Occipital lobe (tissue), 2 donors: ENCODE results near the gene MICAL3. TPM values are rescaled to one million over a fixed set of nuclear protein-coding genes. Genes with fewer than 3 reads are reported as not detected.

Source experiments
- DNase-seq: peaks from one replicate; lab custom pipeline; 2025; lab: John Stamatoyannopoulos, UW
- total RNA-seq: library from RNA; depleted of rRNA; stranded (reverse); fragments of >200 nt; gene quantifications from one replicate; pipeline ENCODE4 v1.2.3, GENCODE V29; 2014

Gene MICAL3
- total RNA-seq, 1 donor from 2014 or later, result 40.9 TPM

DNA sequence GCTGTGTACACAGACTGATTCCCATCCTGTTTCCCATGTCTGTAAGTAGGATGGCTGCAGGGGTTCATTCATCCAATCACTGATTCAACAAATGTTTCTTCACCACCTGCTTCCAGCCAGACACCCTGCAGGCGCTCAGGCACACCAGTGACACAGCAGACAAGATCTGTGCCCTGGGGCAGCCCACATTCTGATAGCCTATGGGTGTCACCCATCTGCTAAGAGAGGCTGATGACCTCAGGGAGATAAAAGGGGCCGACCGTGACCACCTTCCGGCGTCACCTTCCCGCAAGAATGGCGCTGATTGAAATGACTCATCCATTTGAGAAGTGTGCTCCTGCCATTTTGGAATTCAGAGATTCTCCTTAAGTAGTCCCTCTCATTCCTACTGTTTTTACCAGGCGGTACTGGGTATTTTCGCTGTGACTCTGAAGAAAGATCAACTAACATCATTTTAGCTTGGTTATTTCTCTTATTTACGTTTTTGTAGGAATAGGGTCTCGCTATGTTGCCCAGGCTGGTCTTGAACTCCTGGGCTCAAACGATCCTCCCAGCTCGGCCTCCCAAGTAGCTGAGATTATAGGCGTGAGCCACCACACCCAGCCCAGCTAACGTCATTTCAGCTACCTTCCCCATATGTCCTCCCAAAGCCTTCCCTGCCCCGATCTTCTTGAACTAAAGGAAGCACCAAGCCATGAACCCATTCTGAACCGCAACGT, 176.8 kb downstream of the MICAL3 start:
- no peak for DNase-seq

DNA sequence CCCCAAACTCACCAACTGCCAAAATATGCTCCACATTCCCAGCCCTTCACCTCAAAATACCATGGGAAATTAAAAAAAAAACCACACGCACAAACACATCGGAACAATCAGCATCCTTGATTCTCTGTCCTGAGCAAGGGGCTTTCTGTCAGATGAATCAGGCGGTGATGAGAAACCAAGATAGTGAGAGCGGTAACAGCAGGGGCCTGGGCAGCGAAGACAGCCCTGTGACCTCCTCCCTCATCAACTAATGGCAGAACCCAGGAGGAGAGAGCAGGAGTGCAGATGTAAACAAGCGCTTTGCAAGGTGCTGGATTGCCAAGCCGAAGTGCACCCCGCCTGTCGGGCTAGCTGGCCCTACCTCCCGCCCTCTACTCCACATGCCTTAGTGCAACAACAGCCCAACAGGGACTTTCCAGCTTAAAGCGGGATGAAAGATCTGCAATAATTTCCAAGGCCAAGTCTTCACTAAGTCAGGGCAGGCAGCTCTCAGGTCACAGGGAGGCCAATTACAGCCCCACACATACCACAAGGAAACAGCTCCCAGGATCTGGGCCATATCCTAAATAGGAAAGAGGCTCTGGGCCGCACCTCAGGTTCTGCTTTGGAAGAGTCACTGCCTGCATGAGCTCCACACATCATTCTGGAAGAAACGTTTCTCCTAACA, 177.9 kb downstream of the MICAL3 start:
- no peak for DNase-seq

DNA sequence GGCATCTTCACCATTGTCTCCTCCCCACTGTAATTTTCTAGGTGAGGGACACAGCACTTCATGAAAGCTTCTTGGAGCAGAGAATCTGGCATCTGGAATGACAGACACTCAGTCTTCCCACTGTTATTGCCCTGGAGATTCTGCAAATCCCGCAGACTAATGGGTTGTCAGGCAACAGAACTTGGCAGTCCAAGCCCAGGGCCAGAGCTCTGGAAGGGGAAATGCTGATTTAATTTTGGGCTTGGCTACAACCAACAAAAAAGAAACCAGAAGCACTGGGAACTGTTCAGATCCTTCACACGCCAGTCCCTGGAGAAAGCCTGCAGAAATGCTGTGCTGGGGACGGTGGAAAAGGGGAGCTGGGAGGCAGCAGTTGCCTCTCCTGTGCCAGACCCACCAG, 178.6 kb downstream of the MICAL3 start:
- DNase-seq, result no peak

DNA sequence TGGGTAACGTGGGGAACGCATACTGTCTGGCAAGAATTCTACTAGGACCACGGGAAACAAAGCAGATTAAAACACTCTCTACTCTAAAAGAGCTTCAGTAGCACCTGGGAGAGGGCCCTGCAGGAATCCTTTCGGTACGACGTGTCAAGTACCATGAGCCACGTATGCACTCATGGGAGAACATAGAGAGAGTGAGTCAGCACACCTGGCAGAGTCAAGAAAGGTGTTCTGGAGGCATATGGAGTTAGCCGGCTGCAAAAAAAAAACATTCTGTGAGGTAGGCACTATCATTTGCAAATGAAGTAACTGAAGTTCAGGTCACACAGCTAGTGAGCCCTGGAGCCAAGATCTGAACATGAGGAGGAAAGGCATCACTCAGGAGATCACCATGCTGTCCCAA, 179.0 kb downstream of the MICAL3 start:
- DNase-seq, result no peak

DNA sequence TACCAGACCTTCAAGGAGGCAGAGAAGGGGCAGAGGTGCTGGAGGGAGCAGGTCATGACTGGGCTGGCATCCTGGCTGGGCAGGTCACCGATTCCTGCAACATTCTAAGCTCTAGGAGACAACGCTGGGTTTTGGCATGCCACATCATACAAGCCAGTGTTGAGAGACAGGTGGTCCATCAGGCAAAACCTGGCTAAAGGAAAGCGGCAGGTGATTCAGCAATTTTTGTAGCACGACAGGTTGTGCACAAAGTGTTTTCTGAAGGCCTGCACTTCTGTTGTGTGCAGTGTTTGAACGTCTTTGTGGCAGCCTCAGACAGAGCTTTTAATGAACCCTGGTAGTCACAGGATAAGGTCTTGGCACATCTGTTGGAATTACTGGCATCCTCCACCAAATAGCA, 180.2 kb downstream of the MICAL3 start:
- no peak for DNase-seq

DNA sequence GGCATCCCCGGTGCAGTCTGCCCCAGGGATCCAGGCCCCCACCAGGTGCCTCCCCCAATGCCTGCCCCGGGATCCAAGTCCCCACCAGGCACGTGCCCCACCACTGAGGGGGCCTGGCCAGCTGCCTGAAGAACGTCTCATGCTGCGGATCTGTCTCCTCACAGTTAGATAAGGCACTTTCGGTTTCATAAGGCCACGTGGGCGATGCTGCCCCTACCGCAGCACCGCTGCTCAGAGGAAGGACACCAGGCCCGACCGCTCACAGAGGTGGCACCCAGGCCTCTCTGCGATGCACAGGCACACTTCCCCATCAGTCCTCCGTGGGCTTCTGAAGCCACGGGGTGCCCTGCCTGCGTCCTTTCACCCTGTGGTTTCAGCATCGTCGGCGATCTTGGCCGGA, 182.0 kb downstream of the MICAL3 start:
- no peak for DNase-seq

DNA sequence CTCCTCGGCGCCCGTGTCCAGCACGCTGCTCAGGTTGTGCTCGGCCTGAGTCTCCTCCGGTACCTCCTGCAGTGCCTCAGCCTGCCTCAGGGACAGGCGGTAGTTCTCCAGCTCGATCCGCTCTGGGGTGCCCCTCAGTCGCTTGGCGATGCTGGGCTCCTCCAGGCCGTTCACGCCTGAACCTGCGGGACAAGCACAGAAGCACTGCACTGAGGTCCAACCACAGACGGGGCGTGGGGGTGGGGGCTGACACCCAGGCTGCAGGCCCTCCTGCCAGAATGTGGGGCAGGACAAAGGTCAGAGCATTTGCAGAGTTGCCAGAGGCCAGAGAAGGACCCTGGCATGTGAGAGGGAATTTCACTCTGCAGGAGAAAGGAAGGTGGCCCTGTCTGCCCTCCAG, 182.5 kb downstream of the MICAL3 start:
- DNase-seq, result no peak

DNA sequence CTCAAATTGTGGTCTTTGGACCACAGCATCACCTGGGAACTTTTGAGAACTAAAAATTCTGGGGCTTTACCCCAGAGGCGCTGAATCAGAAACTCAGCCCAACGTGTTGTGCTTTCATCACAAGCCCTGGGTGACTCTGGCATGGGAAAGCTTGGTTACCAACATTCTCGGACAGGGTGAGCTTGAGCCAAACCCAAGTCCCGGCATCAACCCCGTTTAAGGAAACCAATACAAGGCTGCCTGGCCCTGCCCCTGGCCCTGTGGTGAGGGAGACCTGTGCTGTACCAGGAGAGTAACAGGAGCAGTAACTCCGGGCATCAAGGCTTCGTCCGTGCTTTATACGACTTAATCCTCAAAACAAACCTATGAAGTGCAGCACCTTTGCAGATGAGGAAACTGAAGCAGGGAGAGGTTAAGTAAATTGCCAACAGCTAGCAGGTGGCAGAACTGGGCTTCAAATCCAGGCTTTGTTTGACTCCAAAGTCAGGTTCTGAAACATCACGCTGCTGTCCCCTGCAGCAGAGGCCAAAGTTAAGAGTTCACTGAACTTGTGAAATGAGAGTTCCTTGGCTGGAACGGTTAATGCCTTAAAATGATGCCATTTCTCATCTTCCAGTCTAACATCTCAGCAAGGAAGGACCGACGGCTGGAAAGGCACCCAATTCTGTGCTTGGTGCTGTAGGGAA, 186.0 kb downstream of the MICAL3 start:
- no peak for DNase-seq

DNA sequence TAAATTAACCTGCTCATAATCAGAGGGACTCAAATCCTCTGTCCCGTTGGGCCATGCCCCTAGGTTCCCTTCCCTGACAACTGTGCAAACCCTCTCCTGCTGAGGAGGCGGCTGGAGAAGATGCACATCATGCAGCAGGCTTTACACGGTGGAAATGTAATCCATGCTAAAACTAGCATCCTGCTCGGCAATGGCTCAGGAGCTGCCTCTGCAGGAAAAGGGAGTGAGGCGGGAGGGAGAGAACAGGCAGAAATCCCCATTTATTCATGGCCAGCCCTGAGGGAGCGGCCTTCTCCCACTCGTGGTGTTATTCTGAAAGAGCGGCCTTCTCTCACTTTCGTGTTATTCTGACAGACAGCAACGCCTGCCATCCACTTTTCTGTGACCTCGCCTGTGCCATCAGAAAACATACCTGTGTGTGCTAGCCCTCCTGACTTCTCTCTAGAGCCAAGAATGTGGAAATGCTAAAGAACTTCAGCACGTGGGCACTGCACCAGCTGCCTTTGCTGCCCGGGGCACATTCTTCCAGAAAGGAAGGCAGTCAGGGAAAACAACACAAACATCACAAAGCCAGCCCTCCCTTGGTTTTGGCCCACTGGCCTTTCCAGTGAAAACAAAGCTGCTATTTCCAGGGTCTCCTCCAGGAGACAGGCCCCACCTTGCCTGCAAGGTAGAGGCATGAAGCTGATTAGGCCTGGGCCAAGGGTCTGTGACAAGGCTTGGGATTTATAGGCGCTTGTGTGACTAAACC, 187.2 kb downstream of the MICAL3 start:
- no peak for DNase-seq

DNA sequence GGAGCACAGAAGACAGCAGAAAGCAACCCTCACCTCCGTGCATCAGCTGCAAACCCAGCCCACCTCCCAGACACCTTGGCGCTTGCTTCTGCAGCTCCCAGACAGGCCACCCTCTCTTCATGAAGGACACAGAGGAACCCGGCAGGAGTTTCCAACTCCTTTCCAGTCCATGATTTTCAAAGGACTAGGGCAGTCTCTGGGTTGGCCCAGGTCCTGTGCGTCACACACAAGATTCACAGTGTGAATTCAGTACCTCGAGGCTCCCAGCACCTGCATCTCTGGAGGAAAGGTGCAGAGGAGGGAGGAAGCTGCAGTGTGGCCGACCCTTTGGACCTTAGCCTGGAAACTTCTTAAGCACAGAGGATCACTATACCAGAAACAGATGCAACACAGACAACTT, 189.1 kb downstream of the MICAL3 start:
- no peak for DNase-seq

DNA sequence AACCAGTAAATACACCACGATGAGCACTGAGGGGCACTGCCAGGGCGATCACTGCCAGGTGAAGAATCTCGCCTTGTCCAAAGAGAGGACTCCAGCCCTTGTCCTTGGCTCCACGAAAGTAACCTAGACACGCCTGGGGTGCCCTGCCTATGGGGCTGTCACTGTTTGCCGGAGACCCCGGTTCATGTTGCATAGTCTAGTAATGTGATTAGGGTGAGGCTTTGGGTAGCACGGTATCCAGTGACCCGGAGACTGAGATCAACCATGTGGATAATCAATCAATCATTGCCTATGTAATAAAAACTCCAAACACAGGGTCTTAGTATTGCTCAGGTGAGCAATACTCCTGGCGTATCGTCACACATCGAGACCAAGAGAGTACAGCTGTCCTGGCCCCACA, 190.9 kb downstream of the MICAL3 start:
- no peak for DNase-seq

DNA sequence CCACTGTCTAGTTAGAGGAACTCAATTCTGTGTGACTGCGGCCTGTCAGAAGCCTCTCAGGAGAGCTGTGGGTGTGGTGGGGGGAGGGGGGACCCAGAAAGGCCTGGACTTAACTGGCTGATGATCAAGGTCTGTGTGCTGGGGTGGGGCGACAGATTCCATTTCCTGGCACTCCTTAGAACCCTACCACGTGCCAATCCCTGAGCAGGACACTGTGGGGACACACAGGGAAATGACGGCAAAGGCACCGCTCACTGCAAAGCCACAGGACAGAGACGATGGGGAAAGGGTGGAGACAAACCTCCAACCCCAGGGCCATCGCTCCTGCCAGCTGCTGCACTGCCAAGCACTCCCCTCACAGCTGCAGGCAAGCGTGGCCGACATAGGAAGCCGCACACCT, 191.7 kb downstream of the MICAL3 start:
- DNase-seq, result no peak

DNA sequence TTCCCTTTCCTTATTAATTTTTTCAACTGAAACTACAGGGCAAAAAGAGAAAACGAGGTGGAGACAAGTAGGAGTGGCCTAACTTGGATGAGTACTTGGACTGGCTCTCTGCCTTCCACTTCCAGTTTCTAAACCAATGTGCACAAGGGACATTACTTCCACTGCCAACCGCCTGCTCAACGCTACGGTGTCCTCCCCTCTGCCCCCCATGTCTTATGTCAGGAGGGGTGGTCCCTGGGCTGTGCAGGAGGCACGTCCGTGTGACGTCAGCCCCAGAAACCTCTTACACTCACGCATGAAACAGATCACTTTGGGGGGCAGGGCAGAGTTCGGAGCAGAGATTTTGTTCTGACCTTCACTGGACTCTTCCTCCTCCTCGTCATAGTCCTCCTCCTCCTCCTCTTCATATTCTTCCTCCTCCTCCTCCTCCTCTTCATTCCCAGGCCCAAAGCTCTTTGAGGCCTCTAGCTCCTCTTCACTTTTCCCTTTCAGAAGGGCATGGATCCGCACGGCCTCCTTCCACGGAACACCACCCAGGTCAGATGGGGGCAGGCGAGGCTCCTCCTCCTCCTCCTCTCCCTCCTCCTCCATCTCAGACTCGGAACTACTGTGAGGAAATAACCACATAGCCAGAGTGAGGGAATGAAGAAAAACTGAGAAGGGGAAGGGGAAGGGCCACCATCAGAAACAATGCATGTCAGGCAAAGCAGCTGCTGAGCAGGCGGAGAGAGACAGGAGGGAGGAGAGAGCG, 192.7 kb downstream of the MICAL3 start:
- no peak for DNase-seq

DNA sequence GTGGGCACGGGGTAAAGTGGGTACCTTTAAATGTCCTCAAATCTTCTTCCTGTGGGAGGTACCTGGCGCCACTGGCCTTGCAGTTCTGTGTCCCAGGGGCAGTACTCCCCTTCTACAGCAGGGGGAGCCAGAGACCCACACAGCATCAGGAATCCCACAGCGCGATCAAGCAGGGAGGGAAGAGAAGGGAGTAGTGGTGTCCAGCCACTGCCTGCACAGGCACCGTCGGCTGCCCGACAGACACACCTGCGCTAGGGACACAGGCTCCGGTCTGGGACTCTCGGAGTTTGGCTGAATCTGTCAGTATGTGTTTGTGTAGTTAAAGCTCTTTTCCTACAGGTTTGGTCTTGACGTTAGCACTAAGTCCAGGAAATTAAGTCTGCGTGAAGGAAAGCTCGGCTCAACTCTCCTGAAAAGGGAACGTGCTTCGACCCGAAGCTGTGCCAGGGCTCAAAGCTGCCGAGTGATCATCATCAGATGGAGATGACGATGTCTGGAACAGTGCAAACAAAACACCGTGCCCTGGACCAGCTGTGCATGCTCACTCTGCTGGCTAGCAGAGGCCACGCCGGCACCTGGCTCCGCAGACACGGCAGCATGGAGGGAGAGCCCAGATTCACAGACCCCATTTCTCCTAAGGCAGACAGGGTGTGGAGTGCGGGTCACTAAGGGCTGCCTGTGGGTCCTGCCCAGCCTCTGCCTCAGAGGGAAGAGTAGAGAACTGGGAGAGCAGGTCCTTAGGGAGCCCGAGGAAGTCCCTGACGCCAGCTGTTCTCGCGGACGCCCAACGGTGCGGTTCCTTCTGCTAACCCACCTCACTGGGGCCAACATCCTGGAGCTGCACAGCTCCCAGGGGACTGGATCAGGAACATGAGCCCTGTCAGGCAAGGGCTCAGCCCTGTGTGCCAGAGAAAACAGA, 194.1 kb downstream of the MICAL3 start:
- DNase-seq, result peak; percentile 78

DNA sequence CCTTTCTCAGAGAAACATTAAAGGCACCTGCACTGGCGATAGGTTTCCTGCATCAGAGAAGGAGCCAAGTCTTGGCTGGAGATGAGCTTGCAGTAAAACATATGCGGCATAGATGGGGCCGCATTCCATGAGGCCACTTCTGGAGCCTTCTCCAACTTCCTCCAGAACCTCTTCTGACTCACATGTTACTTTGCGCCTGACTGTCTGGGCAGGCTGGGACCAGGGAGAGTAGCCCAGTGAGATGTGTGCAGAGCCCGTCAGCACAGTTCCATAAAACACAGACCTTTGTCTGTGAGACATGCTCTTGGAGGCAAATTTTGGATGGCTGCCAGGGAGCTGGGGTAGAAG, 194.7 kb downstream of the MICAL3 start:
- no peak for DNase-seq

DNA sequence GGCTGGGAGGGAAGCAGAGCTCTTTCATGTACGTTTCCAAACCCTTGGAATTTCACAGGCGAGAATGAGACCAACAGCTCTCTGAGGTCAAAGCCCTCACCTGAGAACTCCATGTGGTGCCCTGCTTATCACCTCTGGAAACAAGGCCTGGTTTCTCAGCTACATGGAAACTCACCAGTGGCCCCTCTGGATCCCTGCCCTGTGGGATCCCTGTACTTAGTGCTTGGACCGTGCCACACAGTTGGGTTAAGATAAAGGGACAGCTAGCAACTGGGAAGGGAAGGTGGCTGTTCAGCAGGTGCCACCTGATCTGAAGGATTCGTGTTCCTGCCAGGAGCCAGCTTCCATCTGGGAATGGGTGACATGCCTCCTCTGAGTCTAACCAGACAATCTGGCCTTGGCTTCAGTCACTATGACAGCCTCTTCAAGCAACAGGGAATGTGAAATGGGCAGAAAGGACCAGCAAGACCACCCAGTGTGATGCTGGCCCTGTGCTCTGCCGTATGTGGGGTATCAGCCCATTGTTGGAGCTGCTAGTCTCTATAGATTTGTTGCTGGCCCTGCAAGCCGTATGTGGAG, 195.8 kb downstream of the MICAL3 start:
- DNase-seq, result no peak

DNA sequence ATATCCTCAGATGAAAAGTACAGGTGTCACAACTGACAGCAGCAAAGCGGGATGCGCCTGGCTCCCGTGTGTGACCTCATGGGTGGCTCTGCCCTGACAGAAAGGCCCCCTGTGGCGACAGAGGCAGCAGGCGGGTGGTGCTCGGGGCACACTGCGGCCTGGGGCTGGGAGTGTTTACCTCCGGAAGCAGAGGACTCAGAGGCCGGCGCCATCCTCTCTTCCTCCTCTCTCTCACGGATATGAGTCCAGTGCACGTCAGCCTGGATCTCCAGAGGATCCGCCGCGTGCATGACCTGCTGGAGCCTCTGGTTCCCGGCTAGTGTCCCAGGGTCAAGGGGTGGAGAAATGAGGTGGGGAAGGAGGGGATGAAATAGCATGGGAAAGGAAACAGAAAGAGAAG, 196.9 kb downstream of the MICAL3 start:
- no peak for DNase-seq

DNA sequence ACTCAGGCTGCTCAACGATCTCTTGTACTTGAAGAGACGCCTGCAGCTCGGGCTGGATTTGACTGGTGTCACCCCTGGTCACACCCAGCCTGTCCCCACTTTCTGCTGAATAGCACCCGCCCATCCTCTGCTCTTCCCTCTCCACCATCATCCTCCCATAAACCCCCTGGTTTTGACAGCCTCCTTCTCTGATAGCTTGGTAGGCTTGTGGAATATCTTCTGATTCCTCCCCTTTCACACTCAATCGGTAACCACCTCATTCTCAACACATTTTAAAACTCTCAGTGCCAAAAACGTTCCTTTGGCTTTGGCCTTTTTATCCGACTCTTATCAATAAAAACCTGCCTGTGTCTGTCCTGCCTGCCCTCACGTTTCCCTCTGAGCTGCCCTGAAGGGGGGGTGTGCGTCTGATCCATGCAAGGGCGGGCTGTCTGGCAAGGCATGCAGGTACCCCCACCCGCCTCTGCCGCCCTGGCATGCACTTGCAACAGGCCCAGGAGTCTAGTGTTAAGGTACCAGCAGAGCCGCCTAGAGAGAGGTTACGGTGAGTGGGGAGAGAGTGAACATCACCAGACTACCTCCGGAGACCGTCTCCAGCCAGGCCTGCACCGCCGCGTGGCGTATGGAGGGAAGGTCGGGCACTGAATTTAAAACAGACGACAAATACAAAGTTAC, 198.3 kb downstream of the MICAL3 start:
- no peak for DNase-seq

DNA sequence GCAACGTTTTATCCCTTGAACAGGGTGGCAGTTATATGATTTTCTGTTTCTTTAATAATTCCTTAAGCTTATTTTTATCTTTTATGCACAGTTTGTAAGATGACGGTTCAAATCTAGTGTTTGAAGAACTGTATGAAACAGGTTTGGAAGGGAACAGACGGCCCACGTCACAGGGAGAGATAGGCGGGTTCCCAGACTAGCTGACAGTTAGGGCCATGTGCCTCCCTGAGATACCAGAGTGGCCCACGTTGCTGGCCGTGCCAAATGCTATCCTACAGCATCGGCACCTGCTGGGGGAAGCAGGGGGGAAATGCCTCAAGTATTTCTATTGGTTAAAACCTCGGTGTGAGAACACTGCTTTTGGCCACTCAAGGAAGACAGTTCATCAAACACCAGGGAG, 199.9 kb downstream of the MICAL3 start:
- no peak for DNase-seq
